ENCODE data around the gene CR1L. TPM values are rescaled to one million over a fixed set of nuclear protein-coding genes. Genes with fewer than 3 reads are reported as not detected.
A peak's percentile ranks its signal among the peaks of the same experiment; 100 is the strongest.
"Not testable (repeated sequence)": the region's sequence is repeated elsewhere in the genome, so short reads cannot be mapped to it uniquely, and the experiment has no call there.

CR1L gene
- polyA plus RNA-seq, 3 donors = 0.96 to 1.6 (median 1.4) TPM

DNA sequence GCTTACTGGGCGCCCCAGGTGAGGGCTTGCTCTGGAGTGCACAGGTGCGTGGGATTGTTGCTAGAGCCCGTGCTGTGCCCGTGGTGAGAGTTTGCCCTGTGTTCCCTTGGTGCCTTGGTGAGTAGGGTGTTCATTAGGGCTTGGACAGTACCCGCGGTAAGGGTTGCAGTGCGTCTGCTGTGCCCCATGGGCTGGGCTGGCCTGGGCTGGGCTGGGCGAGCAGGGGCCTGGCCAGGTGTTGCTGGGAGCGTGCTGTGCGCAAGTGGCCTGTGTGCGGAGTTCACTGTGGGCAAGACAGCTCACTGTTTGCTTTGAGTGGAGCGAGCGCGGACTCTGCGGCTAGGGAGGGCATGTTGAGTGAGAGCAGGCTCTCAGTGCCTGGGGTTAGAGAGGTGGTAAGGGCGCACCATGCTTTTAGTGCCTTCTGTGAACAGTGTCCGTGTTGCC lies 725 bp downstream of the CR1L start:
- no peak for DNase-seq (ENCODE audit: low read depth in 3 of 3, low spot score in 2 of 3)

DNA sequence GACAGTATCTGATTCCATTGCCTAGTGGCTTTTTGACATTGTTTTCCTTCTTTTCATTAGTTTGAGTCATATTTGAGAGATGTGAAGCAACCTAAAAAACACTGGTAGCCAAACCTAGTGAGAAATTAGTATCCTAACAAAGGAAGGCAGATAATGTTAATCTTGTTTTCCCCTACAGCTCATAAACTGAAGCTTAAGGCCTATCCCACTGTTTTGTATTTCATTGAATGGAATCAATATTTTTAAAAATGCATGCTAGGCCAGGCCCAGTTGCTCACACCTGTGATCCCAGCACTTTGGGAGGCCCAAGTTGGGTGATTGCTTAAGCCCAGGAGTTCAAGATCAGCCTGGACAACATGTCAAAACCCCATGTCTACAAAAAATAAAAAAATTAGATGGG lies 1.2 kb downstream of the CR1L start:
- no peak for DNase-seq (ENCODE audit: low read depth in 3 of 3, low spot score in 2 of 3)

DNA sequence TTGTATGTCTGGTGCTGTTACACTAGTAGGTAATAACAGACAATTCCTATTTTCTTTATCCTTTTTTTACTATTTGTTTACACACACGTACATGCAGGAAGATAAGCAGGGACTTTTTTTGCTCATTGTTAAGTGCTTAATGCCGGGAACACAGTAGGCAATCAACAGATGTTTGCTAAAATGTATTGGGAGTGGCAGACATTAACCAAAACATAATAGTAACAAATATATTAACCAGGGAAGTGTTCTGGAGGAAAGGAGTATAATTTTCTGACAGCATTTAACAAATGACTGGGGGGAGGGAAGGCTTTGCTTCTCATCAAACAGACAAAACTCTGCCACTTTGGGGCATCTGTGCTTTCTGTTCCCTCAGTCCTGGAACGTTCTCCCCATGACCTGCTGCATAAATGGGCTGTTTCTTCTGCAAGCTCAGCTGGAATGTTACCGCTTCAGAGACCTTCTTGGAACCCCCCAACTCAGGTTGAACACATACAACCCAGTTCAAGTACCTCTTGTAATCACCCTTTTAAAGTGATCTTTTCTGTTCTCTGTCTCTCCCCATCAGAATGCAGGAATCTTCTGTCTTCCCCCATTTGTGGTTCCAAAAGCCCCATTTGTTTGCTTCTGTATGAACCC lies 2.1 kb downstream of the CR1L start:
- no peak for DNase-seq (ENCODE audit: low read depth in 3 of 3, low spot score in 2 of 3)

- DNase-seq (ENCODE audit: low read depth in 3 of 3, low spot score in 2 of 3) = no peak
Measured at GRCh38 chr1:207647671-207648333, 2.9 kb downstream of the CR1L start.

DNA sequence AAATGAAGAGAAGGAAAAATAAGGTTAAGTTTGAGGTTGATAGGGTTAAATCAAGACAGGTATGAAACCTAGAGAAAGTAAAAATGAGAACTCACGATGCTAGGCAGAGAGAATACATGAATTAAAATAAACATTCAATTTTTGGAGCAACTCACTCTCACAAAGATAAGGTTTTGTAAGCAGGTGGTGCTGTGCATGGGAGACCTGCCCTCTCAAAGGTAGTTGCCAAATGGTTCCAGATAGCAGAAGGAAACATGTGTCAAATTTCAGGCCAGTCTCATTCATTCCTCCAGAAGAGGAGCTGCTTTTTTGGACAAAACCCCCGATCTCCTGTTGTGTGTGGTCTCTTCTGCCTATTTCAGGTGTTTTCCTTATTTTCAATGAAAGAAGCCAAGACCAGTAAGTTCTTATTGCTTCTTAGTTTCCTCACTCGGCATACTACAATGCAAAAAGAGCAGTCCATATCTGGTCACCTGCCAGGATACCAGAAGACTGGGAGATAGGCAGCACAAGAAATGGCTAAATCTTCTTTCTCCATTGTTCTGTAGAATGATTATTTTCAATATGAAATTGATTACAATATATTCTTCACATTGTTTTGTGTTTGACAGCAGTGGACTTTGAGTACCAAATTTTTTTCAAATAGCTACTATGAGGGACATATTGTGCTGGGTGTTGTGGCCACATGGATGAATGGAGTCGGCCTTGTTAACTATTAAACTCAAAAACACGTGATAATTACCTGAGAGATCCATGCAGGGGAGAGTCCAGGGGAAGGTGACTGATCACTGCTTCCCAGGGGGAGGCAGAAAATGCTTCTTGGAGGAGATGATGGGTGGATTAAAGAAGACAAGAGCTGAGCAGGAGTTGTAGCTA lies 3.6 kb downstream of the CR1L start:
- no peak for DNase-seq (ENCODE audit: low read depth in 3 of 3, low spot score in 2 of 3)

DNA sequence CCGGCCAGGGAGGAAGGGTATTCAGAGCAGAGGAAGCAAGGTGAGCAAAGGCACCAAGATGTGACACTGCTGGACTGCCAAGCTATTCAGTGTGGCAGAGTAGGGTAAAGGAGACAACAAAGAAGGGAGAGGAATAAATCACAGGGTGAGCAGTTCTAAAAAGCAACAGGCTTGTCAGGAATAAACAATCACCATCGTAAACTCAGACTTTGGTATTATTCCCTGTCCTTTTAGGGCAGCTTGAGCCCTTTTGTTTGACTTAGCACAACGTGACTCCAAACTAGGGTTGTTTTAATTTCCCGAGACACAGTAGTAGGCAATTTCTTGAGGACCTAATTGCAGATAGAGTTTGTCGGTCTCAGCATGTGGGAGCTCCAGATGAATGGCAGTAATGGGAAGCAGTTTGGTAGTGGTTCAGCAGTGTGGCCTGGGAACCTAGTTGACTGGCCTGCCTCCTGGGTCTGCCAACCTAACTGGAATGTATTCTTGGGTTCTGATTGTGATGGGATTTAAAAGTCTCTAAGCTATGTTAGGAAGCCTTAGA lies 4.3 kb downstream of the CR1L start:
- no peak for DNase-seq (ENCODE audit: low read depth in 3 of 3, low spot score in 2 of 3)

GRCh38 chr1:207649865-207650580 lies 5.1 kb downstream of the CR1L start:
- DNase-seq (ENCODE audit: low read depth in 3 of 3, low spot score in 2 of 3) = no peak

DNA sequence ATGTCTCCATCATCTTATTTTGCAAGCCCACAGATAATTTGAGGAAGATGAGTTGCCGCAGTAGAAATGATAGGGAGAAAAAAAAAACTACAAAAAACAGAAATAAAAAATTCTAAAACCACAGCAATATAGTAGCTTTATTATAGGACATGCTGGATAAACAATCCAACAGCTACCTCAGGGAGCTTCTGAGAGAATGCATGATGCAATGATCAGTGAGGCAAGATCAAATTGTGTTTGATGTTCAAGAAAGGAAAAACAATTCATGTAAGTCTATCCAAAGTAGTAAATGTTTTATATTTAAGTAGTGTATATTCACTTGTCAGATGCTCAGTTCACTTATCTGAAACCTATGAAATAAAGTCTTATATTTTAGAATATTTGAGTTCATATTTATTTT lies 6.7 kb downstream of the CR1L start:
- no peak for DNase-seq (ENCODE audit: low read depth in 3 of 3, low spot score in 2 of 3)

- DNase-seq (ENCODE audit: low read depth in 3 of 3, low spot score in 2 of 3) = no peak
Measured at GRCh38 chr1:207654320-207654719, 9.4 kb downstream of the CR1L start.

DNA sequence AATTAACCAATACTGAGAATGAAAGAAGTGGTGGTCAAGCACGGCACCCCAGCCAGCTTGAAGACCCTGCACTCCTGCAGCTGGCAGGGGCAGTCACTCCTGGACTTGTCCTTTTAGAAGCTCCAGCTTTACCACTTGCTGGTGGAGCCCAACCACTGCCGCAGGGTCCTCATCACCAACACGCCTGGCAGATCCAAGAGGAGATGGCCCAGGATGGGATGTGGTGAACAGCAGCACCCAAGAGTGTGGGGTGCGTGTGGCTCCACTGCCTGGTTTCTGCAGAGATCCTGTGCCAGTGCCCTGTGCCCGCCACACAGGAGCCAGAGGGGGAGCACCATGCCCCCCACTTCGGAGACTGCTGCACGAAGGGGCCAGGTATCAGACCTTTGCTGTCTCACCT lies 13.5 kb downstream of the CR1L start:
- DNase-seq (ENCODE audit: low read depth in 3 of 3, low spot score in 2 of 3) = no peak

- no peak for DNase-seq (ENCODE audit: low read depth in 3 of 3, low spot score in 2 of 3)
Measured at GRCh38 chr1:207658904-207659485, 14.1 kb downstream of the CR1L start.

DNA sequence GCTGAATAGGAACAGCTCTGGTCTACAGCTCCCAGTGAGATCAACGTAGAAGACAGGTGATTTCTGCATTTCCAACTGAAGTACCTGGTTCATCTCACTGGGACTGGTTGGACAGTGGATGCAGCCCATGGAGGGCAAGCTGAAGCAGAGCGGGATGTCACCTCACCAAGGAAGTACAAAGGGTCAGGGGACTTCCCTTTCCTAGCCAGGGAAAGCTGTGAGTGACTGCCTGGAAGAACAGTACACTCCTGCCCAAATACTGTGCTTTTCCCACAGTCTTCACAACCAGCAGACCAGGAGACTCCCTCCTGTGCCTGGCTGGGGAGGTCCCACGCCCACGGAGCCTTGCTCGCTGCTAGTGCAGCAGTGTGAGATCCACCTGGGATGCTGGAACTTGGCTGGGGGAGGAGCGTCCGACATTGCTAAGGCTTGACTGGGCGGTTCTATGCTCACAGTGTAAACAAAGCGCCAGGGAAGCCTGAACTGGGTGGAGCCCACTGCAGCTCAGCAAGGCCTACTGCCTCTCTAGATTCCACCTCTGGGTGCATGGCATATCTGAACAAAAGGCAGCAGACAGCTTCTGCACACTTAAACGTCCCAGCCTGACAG lies 14.7 kb downstream of the CR1L start:
- DNase-seq (ENCODE audit: low read depth in 3 of 3, low spot score in 2 of 3) = no peak

DNA sequence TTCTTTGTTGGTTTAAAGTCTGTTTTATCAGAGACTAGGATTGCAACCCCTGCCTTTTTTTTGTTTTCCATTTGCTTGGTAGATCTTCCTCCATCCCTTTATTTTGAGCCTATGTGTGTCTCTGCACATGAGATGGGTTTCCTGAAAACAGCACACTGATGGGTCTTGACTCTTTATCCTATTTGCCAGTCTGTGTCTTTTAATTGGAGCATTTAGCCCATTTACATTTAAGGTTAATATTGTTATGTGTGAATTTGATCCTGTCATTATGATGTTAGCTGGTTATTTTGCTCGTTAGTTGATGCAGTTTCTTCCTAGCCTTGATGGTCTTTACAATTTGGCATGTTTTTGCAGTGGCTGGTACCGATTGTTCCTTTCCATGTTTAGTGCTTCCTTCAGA lies 16.5 kb downstream of the CR1L start:
- not testable (repeated sequence) for DNase-seq (ENCODE audit: low read depth in 3 of 3, low spot score in 2 of 3)

- no peak for DNase-seq (ENCODE audit: low read depth in 3 of 3, low spot score in 2 of 3)
Measured at GRCh38 chr1:207666342-207666741, 21.4 kb downstream of the CR1L start.

- no peak for DNase-seq (ENCODE audit: low read depth in 3 of 3, low spot score in 2 of 3)
Measured at GRCh38 chr1:207669528-207670009, 24.6 kb downstream of the CR1L start.

- no peak for DNase-seq (ENCODE audit: low read depth in 3 of 3, low spot score in 2 of 3)
Measured at GRCh38 chr1:207670192-207670591, 25.3 kb downstream of the CR1L start.

- no peak for DNase-seq (ENCODE audit: low read depth in 3 of 3, low spot score in 2 of 3)
Measured at GRCh38 chr1:207670997-207671396, 26.1 kb downstream of the CR1L start.

GRCh38 chr1:207672522-207673130 lies 27.7 kb downstream of the CR1L start:
- DNase-seq (ENCODE audit: low read depth in 3 of 3, low spot score in 2 of 3) = peak in 2 of 3 donors; percentile 17 to 27

- DNase-seq (ENCODE audit: low read depth in 3 of 3, low spot score in 2 of 3) = no peak
Measured at GRCh38 chr1:207673399-207673798, 28.5 kb downstream of the CR1L start.
